Measurements from ENCODE around the gene QRICH1. TPM values are rescaled to one million over a fixed set of nuclear protein-coding genes. Genes with fewer than 3 reads are reported as not detected.

QRICH1 gene
- total and polyA plus RNA-seq, 2 donors (not counting 3 experiments of a cell fraction or from before 2014, with no cell fraction given), result 89.7 to 116 TPM

DNA sequence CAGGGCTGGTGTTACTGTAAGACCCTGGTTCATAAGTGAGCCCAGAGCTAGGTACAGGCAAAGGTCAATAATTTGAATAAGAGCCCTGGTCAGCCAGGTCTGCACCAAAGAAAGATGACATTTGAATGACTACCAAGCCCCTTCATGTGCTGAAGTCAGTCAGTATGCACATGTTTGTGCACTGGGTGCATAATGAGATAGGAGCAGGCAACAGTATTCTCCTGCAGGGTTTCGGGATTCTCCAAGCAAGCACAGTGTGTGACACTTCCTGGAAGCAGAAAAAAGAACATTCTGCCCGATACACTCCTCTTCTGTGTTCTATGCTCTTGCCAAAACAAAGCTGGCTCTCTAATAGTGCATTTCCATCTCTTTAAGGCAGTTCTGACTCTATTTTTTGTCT is 59.2 kb downstream of the QRICH1 start:
- no TSS peak for BruUV-seq (replicated peaks)
- no peak for TF ChIP-seq EZH2 (IDR thresholded peaks at IDR 0.05; ENCODE audit: borderline replicate concordance, low read depth, low read length, severe bottlenecking)
- TF ChIP-seq JUN (IDR thresholded peaks at IDR 0.05; ENCODE audit: borderline replicate concordance, insufficient read depth, insufficient read length, low read depth), result no peak
- no peak for TF ChIP-seq FOS (IDR thresholded peaks at IDR 0.05; ENCODE audit: borderline replicate concordance, insufficient read depth, low read length)
- TF ChIP-seq POLR2AphosphoS5 (IDR thresholded peaks at IDR 0.05; ENCODE audit: insufficient read depth, low read depth, low read length), result no peak
- TF ChIP-seq, protein P1, sequence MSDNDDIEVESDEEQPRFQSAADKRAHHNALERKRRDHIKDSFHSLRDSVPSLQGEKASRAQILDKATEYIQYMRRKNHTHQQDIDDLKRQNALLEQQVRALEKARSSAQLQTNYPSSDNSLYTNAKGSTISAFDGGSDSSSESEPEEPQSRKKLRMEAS (IDR thresholded peaks at IDR 0.05; ENCODE audit: insufficient read depth, insufficient read length), result no peak
- no peak for TF ChIP-seq POLR2A (IDR thresholded peaks at IDR 0.05; ENCODE audit: low read depth, low read length)
- no peak for TF ChIP-seq MYC (IDR thresholded peaks at IDR 0.05; ENCODE audit: low read depth, low read length)
- TF ChIP-seq GATA2 (IDR thresholded peaks at IDR 0.05; ENCODE audit: insufficient read depth, insufficient read length, low read depth, low read length), result no peak
- TF ChIP-seq, protein P2, sequence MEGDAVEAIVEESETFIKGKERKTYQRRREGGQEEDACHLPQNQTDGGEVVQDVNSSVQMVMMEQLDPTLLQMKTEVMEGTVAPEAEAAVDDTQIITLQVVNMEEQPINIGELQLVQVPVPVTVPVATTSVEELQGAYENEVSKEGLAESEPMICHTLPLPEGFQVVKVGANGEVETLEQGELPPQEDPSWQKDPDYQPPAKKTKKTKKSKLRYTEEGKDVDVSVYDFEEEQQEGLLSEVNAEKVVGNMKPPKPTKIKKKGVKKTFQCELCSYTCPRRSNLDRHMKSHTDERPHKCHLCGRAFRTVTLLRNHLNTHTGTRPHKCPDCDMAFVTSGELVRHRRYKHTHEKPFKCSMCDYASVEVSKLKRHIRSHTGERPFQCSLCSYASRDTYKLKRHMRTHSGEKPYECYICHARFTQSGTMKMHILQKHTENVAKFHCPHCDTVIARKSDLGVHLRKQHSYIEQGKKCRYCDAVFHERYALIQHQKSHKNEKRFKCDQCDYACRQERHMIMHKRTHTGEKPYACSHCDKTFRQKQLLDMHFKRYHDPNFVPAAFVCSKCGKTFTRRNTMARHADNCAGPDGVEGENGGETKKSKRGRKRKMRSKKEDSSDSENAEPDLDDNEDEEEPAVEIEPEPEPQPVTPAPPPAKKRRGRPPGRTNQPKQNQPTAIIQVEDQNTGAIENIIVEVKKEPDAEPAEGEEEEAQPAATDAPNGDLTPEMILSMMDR (IDR thresholded peaks at IDR 0.05; ENCODE audit: extremely low read depth in 1 of 2, insufficient read depth in 1 of 2, low read depth in 1 of 2, low read length in 2 of 2), result no peak
- FAIRE-seq (no peak), DNase-seq (ENCODE audit: low read depth, low spot score) (no peak)
- intact Hi-C loops (cut with micrococcal nuclease), result no loop called here
- no peaks in the 10 kb centered on the region for H3K27me3 ChIP-seq (ENCODE audit: control insufficient read depth in 2 of 2, insufficient read depth in 2 of 2, low read length in 2 of 2)
- dilution Hi-C loops (cut with MboI; ENCODE audit: extremely low pct_ligation_motif_present, low sequenced_read_pairs), result no loop called here
- no peaks in the 10 kb centered on the region for H3K9me3 ChIP-seq (replicated peaks; ENCODE audit: control insufficient read depth, insufficient read depth, low read length)
- POLR2A ChIA-PET, result no interaction called here
- no peak overlapping the region for H3K9ac ChIP-seq (replicated peaks; ENCODE audit: extremely low read depth, insufficient read depth, low read length)
- CTCF ChIA-PET, result interaction anchor here (1.0 to 2.3 kb wide), 2 partner anchors 12 to 47 kb away, joined by 3 to 8 read pairs; no protein-coding TSS in a partner anchor
- no peaks in the 10 kb centered on the region for H3K4me1 ChIP-seq (ENCODE audit: control insufficient read depth, extremely low read depth, insufficient read depth, low read length)
- H3K36me3 ChIP-seq (ENCODE audit: control insufficient read depth in 2 of 2, extremely low read depth in 1 of 2, insufficient read depth in 2 of 2, low read length in 2 of 2), result peaks cover 15 to 30% of the 10 kb centered on the region in 2 experiments
- H4K20me1 ChIP-seq (replicated peaks; ENCODE audit: control insufficient read depth, extremely low read depth, insufficient read depth, low read length), result no peaks in the 10 kb centered on the region
- H2AFZ ChIP-seq (ENCODE audit: low read depth, low read length), result no peak overlapping the region
- no peak overlapping the region for H3K4me2 ChIP-seq (ENCODE audit: insufficient read depth, low read length)
- no peaks in the 10 kb centered on the region for H3K9me1 ChIP-seq (replicated peaks; ENCODE audit: control insufficient read depth, extremely low read depth, insufficient read depth, low read length)
- H3K79me2 ChIP-seq (ENCODE audit: control insufficient read depth, insufficient read depth, low read length), result no peaks in the 10 kb centered on the region
- no peak overlapping the region for H3K4me3 ChIP-seq (replicated peaks in 1 of 3; ENCODE audit: insufficient read depth in 1 of 3, low read depth in 1 of 3, low read length in 3 of 3)
- no peak overlapping the region for H3K27ac ChIP-seq (ENCODE audit: insufficient read depth, low read depth, low read length)
